DMS153 treated with DMSO at 0.1 percent for 48 hours (cell line): Measurements from ENCODE around the gene BAIAP2.
A peak's percentile ranks its signal among the peaks of the same experiment; 100 is the strongest.

ENCODE experiments used
- DNase-seq: peaks from one replicate; lab custom pipeline; 2025; ENCODE audit not compliant: unreplicated experiment; lab: John Stamatoyannopoulos, UW

The BAIAP2 gene

GRCh38 chr17:81084680-81085419 is 49.9 kb downstream of the BAIAP2 start:
- DNase-seq, result no peak

GRCh38 chr17:81085420-81085911 is 50.5 kb downstream of the BAIAP2 start:
- DNase-seq, result no peak

GRCh38 chr17:81086789-81087551 is 52.0 kb downstream of the BAIAP2 start:
- no peak for DNase-seq

- DNase-seq, result no peak
These were observed 55.6 kb downstream of the BAIAP2 start for GRCh38 chr17:81090361-81091136.

GRCh38 chr17:81091154-81091553 is 56.2 kb downstream of the BAIAP2 start:
- no peak for DNase-seq

- DNase-seq, result no peak
These were observed 57.0 kb downstream of the BAIAP2 start for GRCh38 chr17:81091774-81092517.

- no peak for DNase-seq
These were observed 57.7 kb downstream of the BAIAP2 start for GRCh38 chr17:81092518-81093095.

GRCh38 chr17:81093619-81094508 is 58.9 kb downstream of the BAIAP2 start:
- no peak for DNase-seq

GRCh38 chr17:81094509-81095382 is 59.8 kb downstream of the BAIAP2 start:
- DNase-seq, result peak; percentile 71

- DNase-seq, result no peak
These were observed 60.4 kb downstream of the BAIAP2 start for GRCh38 chr17:81095383-81095762.

- no peak for DNase-seq
These were observed 61.8 kb downstream of the BAIAP2 start for GRCh38 chr17:81096741-81097133.

GRCh38 chr17:81097134-81097942 is 62.4 kb downstream of the BAIAP2 start:
- DNase-seq, result no peak

GRCh38 chr17:81097943-81098308 is 63.0 kb downstream of the BAIAP2 start:
- DNase-seq, result no peak

- no peak for DNase-seq
These were observed 64.9 kb downstream of the BAIAP2 start for GRCh38 chr17:81099888-81100287.

GRCh38 chr17:81100668-81101067 is 65.7 kb downstream of the BAIAP2 start:
- no peak for DNase-seq

GRCh38 chr17:81101614-81102306 is 66.8 kb downstream of the BAIAP2 start:
- DNase-seq, result peak; percentile 50

- no peak for DNase-seq
These were observed 67.4 kb downstream of the BAIAP2 start for GRCh38 chr17:81102352-81102751.
